HepG2 (cell line): Measurements from ENCODE around the gene NT5DC2. TPM values are rescaled to one million over a fixed set of nuclear protein-coding genes. Genes with fewer than 3 reads are reported as not detected.

Experiments used
- ATAC-seq: fragments of 200-7000 bp; cut with Tn5 transposase; 3 replicates; pipeline ENCODE4 v1.9.1; 2020; ENCODE audit warnings: mild to moderate bottlenecking, moderate library complexity
- BruUV-seq: library from RNA; stranded (reverse); fragments of 400-500 nt; replicated peaks from 2 replicates; lab custom pipeline; 2021; lab: Mats Ljungman, UMichigan
- CTCF ChIA-PET: fragments of 300-600 bp; formaldehyde crosslinking; extraction: SDS; loops from one replicate; lab custom pipeline; 2021; ENCODE audit warnings: low total read pairs, inconsistent platforms, low intra/inter-chr PET ratio; lab: Yijun Ruan, JAX
- POLR2A ChIA-PET: fragments of 350-600 bp; sonication (Branson Sonifier 250); formaldehyde crosslinking; loops from one replicate; lab custom pipeline; 2020; ENCODE audit warnings: antibody characterized with exemption, inconsistent platforms; lab: Yijun Ruan, JAX
- DNase-seq: peaks from one replicate; pipeline ENCODE4 v3.0.0-alpha.2; 2015; ENCODE audit warnings: low spot score
- FAIRE-seq: peaks from 3 replicates; lab custom pipeline; 2011; peaks lifted over from hg19 to GRCh38; lab: Jason Lieb, UNC
- H2AFZ ChIP-seq: one replicate; pipeline ENCODE4 v1.6.1; 2011; ENCODE audit warnings: low read length, inconsistent platforms
- H3K27ac ChIP-seq: fragments of 300-600 bp; 3 replicates; pipeline ENCODE4 v1.8.0; 2011; ENCODE audit warnings: mixed run types, mild to moderate bottlenecking, mixed read lengths, low read length, inconsistent platforms; ENCODE audit not compliant: insufficient read depth; ENCODE audit errors: extremely low read length
- H3K27me3 ChIP-seq, 2 experiments: fragments of 200-600 bp in 1 of 2; 2 replicates in 1 of 2; 3 replicates in 1 of 2; pipeline versions ENCODE4 v1.6.0 to v1.8.0; 2011; ENCODE audit warnings: low read length in 2 of 2, mild to moderate bottlenecking in 2 of 2, moderate library complexity in 2 of 2, inconsistent platforms in 1 of 2; ENCODE audit not compliant: insufficient read depth in 2 of 2, control insufficient read depth in 1 of 2
- H3K36me3 ChIP-seq, 2 experiments: fragments of 200-600 bp in 1 of 2; replicated peaks in 1 of 2; 2 replicates in 1 of 2; 3 replicates in 1 of 2; pipeline versions ENCODE4 v1.5.1 to v1.8.0; 2011; ENCODE audit warnings: low read length in 2 of 2, inconsistent platforms in 1 of 2; ENCODE audit not compliant: insufficient read depth in 2 of 2, control insufficient read depth in 1 of 2
- H3K4me1 ChIP-seq: 2 replicates; pipeline ENCODE4 v1.5.1; 2012; ENCODE audit warnings: low read length, inconsistent platforms; ENCODE audit not compliant: insufficient read depth
- H3K4me2 ChIP-seq: 2 replicates; pipeline ENCODE4 v1.6.0; 2011; ENCODE audit warnings: low read depth, low read length, inconsistent platforms
- H3K4me3 ChIP-seq, 3 experiments: fragments of 200-600 bp in 1 of 3; sonication (generic), shearing (Covaris generic) in 1 of 3; replicated peaks in 1 of 3; 2 replicates each; pipeline ENCODE4 v1.5.1; 2011 to 2016; ENCODE audit warnings: low read length in 3 of 3, inconsistent platforms in 2 of 3, low read depth in 2 of 3, mild to moderate bottlenecking in 2 of 3, control low read depth in 1 of 3, mixed read lengths in 1 of 3; ENCODE audit not compliant: insufficient read depth in 1 of 3
- H3K79me2 ChIP-seq: one replicate; pipeline ENCODE4 v1.6.1; 2011; ENCODE audit warnings: low read length, inconsistent platforms; ENCODE audit not compliant: insufficient read depth
- H3K9ac ChIP-seq: 2 replicates; pipeline ENCODE4 v1.6.0; 2011; ENCODE audit warnings: mild to moderate bottlenecking, low read depth, low read length, inconsistent platforms; ENCODE audit not compliant: insufficient read depth
- H3K9me3 ChIP-seq: 2 replicates; pipeline ENCODE4 v1.5.1; 2012; ENCODE audit warnings: mild to moderate bottlenecking, low read length
- H4K20me1 ChIP-seq: 2 replicates; pipeline ENCODE4 v1.6.0; 2011; ENCODE audit warnings: inconsistent platforms, mild to moderate bottlenecking, low read length, moderate library complexity; ENCODE audit not compliant: insufficient read depth
- BHLHE40 ChIP-seq: IDR thresholded peaks from 2 replicates; pipeline ENCODE4 v1.6.1; 2011; ENCODE audit warnings: low read length, improper control_type of control experiment
- DMTF1 ChIP-seq: sonication (generic); formaldehyde crosslinking; IDR thresholded peaks from 2 replicates; pipeline ENCODE4 v1.4.0; 2020; ENCODE audit warnings: mild to moderate bottlenecking, missing genetic modification reagents
- FOXP1 ChIP-seq, 2 experiments: fragments of 450-650 bp in 1 of 2; IDR thresholded peaks; 2 replicates each; pipeline ENCODE4 v1.6.1; 2017 to 2018; ENCODE audit warnings: antibody characterized with exemption in 1 of 2
- TEAD3 ChIP-seq: optimal IDR thresholded peaks from 2 replicates; pipeline ENCODE3; 2016; ENCODE audit warnings: borderline replicate concordance
- UBTF ChIP-seq: sonication (generic); formaldehyde crosslinking; IDR thresholded peaks from 2 replicates; pipeline ENCODE4 v1.4.0; 2020; ENCODE audit warnings: mild to moderate bottlenecking, missing genetic modification reagents
- ZBTB33 ChIP-seq: sonication (generic); formaldehyde crosslinking; IDR thresholded peaks from 2 replicates; pipeline ENCODE4 v1.4.0; 2020; ENCODE audit warnings: missing genetic modification reagents
- ZNF263 ChIP-seq: sonication (generic); formaldehyde crosslinking; IDR thresholded peaks from 2 replicates; pipeline ENCODE4 v1.4.0; 2020; ENCODE audit warnings: missing genetic modification reagents
- ZNF556 ChIP-seq: sonication (generic); formaldehyde crosslinking; IDR thresholded peaks from 2 replicates; pipeline ENCODE4 v1.4.0; 2020; ENCODE audit warnings: mild to moderate bottlenecking, missing genetic modification reagents, borderline replicate concordance
- ZNF687 ChIP-seq: sonication (generic); formaldehyde crosslinking; IDR thresholded peaks from 2 replicates; pipeline ENCODE4 v1.5.1; 2020; ENCODE audit warnings: mild to moderate bottlenecking, missing genetic modification reagents, moderate library complexity
- ZSCAN25 ChIP-seq: sonication (generic); formaldehyde crosslinking; IDR thresholded peaks from 2 replicates; pipeline ENCODE4 v1.8.0; 2022; ENCODE audit warnings: mild to moderate bottlenecking, missing genetic modification reagents
- whole genome bisulfite sequencing: methylation state at CpG from one replicate; pipeline ENCODE4 v1.1.6; 2017; ENCODE audit warnings: low lambda C conversion rate; 5-methylcytosine and 5-hydroxymethylcytosine counted together
- in situ Hi-C: cut with HindIII; loops from 2 replicates; pipeline ENCODE4 v1.10.0; 2017; ENCODE audit warnings: low pct_unique_long_range_greater_than_20kb; ENCODE audit not compliant: extremely low pct_ligation_motif_present
- intact Hi-C: fragments of 100-400 bp; cut with micrococcal nuclease; formaldehyde crosslinking; loops from one replicate; pipeline ENCODE4 v1.10.0; 2022; ENCODE audit not compliant: unreplicated experiment
- polyA plus RNA-seq, 8 experiments: library from polyadenylated mRNA; depleted of rRNA in 3 of 8; stranded (reverse) in 7 of 8; unstranded in 1 of 8; fragments of >200 nt; fragmentation: Illumina TruSeq in 4 of 8; extraction: Trizol in 4 of 8; gene quantifications; 2 replicates each; pipeline versions ENCODE4 v1.2.1 to v1.2.3, GENCODE V29; 2011 to 2016; ENCODE audit warnings: low read depth in 4 of 8, missing spikeins in 1 of 8, mixed read lengths in 1 of 8; ENCODE audit not compliant: insufficient read depth in 1 of 8
- total RNA-seq, 5 experiments: library from RNA; depleted of rRNA; stranded (reverse); fragments of >200 nt; fragmentation: Illumina TruSeq; extraction: Trizol; gene quantifications; 2 replicates each; pipeline ENCODE4 v1.2.3, GENCODE V29; 2016; ENCODE audit warnings: low read depth in 1 of 5

The NT5DC2 gene
- total and polyA plus RNA-seq, 2 of the 13 experiments (the other 11 are each of a cell fraction or from before 2014, with no cell fraction given): 131 to 240 TPM

GRCh38 chr3:52507359-52507758 lies 26.3 kb downstream of the NT5DC2 start (continued):
- TF ChIP-seq DMTF1 (CRISPR knock-in tag) (no peak), UBTF (CRISPR knock-in tag) (peak; percentile 21; the same call in 1 of the 2 replicates), BHLHE40 (peak; percentile 64; the same call in 1 of the 2 replicates), FOXP1 (IDR thresholded peaks at IDR 0.05) (no peak), FOXP1 (CRISPR knock-in tag; IDR thresholded peaks at IDR 0.05) (0 out of 2 replicates have a peak, but pooled peaks have one; percentile 16), TEAD3 (CRISPR knock-in tag) (peak; percentile 12), ZSCAN25 (CRISPR knock-in tag) (peak; percentile 95)

GRCh38 chr3:52506266-52506966 lies 27.2 kb downstream of the NT5DC2 start:
- Histone ChIP-seq H4K20me1 (no peaks in the 10 kb centered on the region), H3K4me3 (no peak overlapping the region), H3K9me3 (no peaks in the 10 kb centered on the region), H3K27ac (no peak overlapping the region), H3K4me2 (no peak overlapping the region), H3K36me3 (no peaks in the 10 kb centered on the region), H3K27me3 (peaks cover 5 to 53% of the 10 kb centered on the region in 2 experiments; a peak in 4 of 5 replicates), H3K4me1 (peaks cover 19% of the 10 kb centered on the region), H2AFZ (no peak overlapping the region), H3K9ac (no peak overlapping the region), H3K79me2 (no peaks in the 10 kb centered on the region)
- CTCF ChIA-PET: no interaction called here
- TF ChIP-seq ZNF687 (0 out of 2 replicates have a peak, but pooled peaks have one; percentile 12), ZNF263 (CRISPR knock-in tag) (peak; percentile 69), ZNF556 (CRISPR knock-in tag) (no peak), ZBTB33 (peak; percentile 25; the same call in 1 of the 2 replicates)
- DNase-seq (no peak), ATAC-seq (no peak), FAIRE-seq (no peak)
- intact Hi-C loops (no loop called here), in situ Hi-C loops (no loop called here)
- BruUV-seq: no TSS peak
- POLR2A ChIA-PET: interaction anchor here (0.8 to 1.4 kb wide), 2 partner anchors 7 to 30 kb away, joined by 3 read pairs; partner anchors contain the start of gene UQCC5
- 56% methylated on average over 16 of the region's 27 CpGs for WGBS
